Right lobe of liver (tissue), 4 donors: Measurements from ENCODE around the gene MEGF8.

Experiments used
- POLR2A ChIP-seq: fragments of 450-650 bp; IDR thresholded peaks from one replicate; pipeline ENCODE4 v1.6.1; 2017; ENCODE audit warnings: antibody characterized with exemption, mild to moderate bottlenecking
- TF ChIP-seq, protein P1 (sequence below), 4 donors: fragments of 200-600 bp in 3 of 4; fragments of 450-650 bp in 1 of 4; IDR thresholded peaks; one replicate each; pipeline versions ENCODE4 v1.5.1 to v1.8.0; 2016 to 2022; ENCODE audit warnings: antibody characterized with exemption in 4 of 4, mild to moderate bottlenecking in 2 of 4
- donor health status: DM: no; HTN: no; CAD: no.
- donor health status: DM: no; HTN: no; CAD: no.
- donor health status: DM: no; HTN: yes; CAD: no.

- TF ChIP-seq, protein P1, sequence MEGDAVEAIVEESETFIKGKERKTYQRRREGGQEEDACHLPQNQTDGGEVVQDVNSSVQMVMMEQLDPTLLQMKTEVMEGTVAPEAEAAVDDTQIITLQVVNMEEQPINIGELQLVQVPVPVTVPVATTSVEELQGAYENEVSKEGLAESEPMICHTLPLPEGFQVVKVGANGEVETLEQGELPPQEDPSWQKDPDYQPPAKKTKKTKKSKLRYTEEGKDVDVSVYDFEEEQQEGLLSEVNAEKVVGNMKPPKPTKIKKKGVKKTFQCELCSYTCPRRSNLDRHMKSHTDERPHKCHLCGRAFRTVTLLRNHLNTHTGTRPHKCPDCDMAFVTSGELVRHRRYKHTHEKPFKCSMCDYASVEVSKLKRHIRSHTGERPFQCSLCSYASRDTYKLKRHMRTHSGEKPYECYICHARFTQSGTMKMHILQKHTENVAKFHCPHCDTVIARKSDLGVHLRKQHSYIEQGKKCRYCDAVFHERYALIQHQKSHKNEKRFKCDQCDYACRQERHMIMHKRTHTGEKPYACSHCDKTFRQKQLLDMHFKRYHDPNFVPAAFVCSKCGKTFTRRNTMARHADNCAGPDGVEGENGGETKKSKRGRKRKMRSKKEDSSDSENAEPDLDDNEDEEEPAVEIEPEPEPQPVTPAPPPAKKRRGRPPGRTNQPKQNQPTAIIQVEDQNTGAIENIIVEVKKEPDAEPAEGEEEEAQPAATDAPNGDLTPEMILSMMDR (IDR thresholded peaks at IDR 0.05) = no peak
- TF ChIP-seq POLR2A = peak; percentile 59
Observed at GRCh38 chr19:42284066-42284501, 41.4 kb upstream of the MEGF8 start.
